KMS-11 (cell line): ENCODE results near the gene AMHR2.
"Not testable (repeated sequence)": the region's sequence is repeated elsewhere in the genome, so short reads cannot be mapped to it uniquely, and the experiment has no call there.

ENCODE experiments used
- H2AFZ ChIP-seq: fragments of 200-600 bp; sonication (generic); 2 replicates; pipeline ENCODE4 v1.6.1; 2016; ENCODE audit warnings: antibody characterized with exemption, mixed run types, low read depth
- H3K27ac ChIP-seq: fragments of 200-600 bp; sonication (generic); 2 replicates; pipeline ENCODE4 v1.6.1; 2016; ENCODE audit warnings: mild to moderate bottlenecking, mixed run types
- H3K27me3 ChIP-seq: fragments of 200-600 bp; sonication (generic); 2 replicates; pipeline ENCODE4 v1.6.1; 2017; ENCODE audit warnings: mild to moderate bottlenecking, low read depth, mixed run types, moderate library complexity; ENCODE audit not compliant: insufficient read depth
- H3K36me3 ChIP-seq: fragments of 200-600 bp; sonication (generic); 2 replicates; pipeline ENCODE4 v1.6.1; 2017; ENCODE audit warnings: mild to moderate bottlenecking, mixed run types; ENCODE audit not compliant: insufficient read depth
- H3K4me1 ChIP-seq: fragments of 200-600 bp; sonication (generic); 2 replicates; pipeline ENCODE4 v1.6.1; 2016; ENCODE audit warnings: mild to moderate bottlenecking, low read depth, mixed run types; ENCODE audit not compliant: poor library complexity, severe bottlenecking
- H3K4me2 ChIP-seq: fragments of 200-600 bp; sonication (generic); 2 replicates; pipeline ENCODE4 v1.7.0; 2016; ENCODE audit warnings: mild to moderate bottlenecking, mixed run types
- H3K4me3 ChIP-seq: fragments of 200-600 bp; sonication (generic); IDR thresholded peaks from 2 replicates; pipeline ENCODE4 v1.6.1; 2017; ENCODE audit warnings: low read depth, low read length, mixed read lengths; ENCODE audit not compliant: insufficient read depth
- H3K79me2 ChIP-seq: fragments of 200-600 bp; sonication (generic); 2 replicates; pipeline ENCODE4 v1.6.1; 2016; ENCODE audit warnings: low read depth, mixed run types; ENCODE audit not compliant: insufficient read depth
- H3K9ac ChIP-seq: fragments of 200-600 bp; sonication (generic); 2 replicates; pipeline ENCODE4 v1.6.1; 2016; ENCODE audit warnings: mild to moderate bottlenecking, mixed run types
- H4K20me1 ChIP-seq: fragments of 200-600 bp; sonication (generic); 2 replicates; pipeline ENCODE4 v1.6.1; 2016; ENCODE audit warnings: mild to moderate bottlenecking, mixed run types; ENCODE audit not compliant: insufficient read depth
- TF ChIP-seq, protein P1 (sequence below): fragments of 200-600 bp; sonication (generic); conservative IDR thresholded peaks from 2 replicates; pipeline ENCODE4 v1.6.1; 2017; ENCODE audit warnings: low read depth, mild to moderate bottlenecking, antibody characterized with exemption, low read length, moderate library complexity, mixed read lengths

Gene AMHR2

DNA sequence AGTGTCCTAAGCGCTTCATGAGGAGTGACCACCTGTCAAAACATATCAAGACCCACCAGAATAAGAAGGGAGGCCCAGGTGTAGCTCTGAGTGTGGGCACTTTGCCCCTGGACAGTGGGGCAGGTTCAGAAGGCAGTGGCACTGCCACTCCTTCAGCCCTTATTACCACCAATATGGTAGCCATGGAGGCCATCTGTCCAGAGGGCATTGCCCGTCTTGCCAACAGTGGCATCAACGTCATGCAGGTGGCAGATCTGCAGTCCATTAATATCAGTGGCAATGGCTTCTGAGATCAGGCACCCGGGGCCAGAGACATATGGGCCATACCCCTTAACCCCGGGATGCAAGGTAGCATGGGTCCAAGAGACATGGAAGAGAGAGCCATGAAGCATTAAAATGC, 12.7 kb upstream of the AMHR2 start:
- Histone ChIP-seq H3K4me1 (peaks cover 27% of the 10 kb centered on the region), H3K4me3 (no peak overlapping the region), H3K9ac (no peak overlapping the region), H3K36me3 (peaks cover 13% of the 10 kb centered on the region; the same call in 1 of the 2 replicates), H3K27ac (no peak overlapping the region), H3K79me2 (no peaks in the 10 kb centered on the region), H3K4me2 (no peak overlapping the region), H3K27me3 (no peaks in the 10 kb centered on the region), H2AFZ (no peak overlapping the region), H4K20me1 (no peaks in the 10 kb centered on the region)
- TF ChIP-seq, protein P1, sequence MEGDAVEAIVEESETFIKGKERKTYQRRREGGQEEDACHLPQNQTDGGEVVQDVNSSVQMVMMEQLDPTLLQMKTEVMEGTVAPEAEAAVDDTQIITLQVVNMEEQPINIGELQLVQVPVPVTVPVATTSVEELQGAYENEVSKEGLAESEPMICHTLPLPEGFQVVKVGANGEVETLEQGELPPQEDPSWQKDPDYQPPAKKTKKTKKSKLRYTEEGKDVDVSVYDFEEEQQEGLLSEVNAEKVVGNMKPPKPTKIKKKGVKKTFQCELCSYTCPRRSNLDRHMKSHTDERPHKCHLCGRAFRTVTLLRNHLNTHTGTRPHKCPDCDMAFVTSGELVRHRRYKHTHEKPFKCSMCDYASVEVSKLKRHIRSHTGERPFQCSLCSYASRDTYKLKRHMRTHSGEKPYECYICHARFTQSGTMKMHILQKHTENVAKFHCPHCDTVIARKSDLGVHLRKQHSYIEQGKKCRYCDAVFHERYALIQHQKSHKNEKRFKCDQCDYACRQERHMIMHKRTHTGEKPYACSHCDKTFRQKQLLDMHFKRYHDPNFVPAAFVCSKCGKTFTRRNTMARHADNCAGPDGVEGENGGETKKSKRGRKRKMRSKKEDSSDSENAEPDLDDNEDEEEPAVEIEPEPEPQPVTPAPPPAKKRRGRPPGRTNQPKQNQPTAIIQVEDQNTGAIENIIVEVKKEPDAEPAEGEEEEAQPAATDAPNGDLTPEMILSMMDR: no peak

DNA sequence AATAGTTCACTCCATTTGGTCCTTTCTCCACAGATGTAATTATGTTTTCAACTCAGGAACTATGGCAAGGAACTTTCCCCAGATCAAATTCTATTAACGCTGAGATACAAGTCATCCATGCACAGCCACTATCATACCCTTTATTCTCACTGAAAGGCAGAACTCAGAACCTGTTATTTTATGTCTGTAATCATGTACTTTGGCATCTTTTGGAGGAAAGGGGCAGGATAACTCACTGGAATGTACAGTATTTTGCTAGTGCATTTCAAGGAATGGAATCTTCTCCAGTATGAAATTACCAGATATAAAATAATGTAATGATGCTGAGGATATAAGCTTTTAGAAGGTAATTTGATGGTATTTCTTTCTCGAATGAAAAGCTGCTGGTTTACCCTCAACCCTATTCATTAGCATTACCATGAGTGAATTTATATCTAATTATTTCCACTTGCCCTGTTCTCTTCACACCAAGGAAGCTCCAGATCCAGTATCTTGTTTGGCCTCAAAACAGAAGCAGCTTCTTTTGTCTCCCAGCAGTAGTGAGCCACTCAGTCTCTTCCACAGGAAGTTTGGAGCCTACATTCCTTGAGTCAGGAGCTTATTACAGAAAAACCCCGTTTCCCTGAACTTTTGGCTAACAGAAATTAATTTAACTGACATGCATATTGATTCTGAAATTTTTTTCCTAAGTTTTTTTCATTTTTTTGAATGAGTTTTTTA, 10.0 kb upstream of the AMHR2 start:
- H3K79me2 ChIP-seq: no peaks in the 10 kb centered on the region
- peaks cover 27% of the 10 kb centered on the region for H3K4me1 ChIP-seq
- H3K27ac ChIP-seq: no peak overlapping the region
- TF ChIP-seq, protein P1: no peak
- H3K4me2 ChIP-seq: peak overlapping the region; percentile 53
- H3K27me3 ChIP-seq: no peaks in the 10 kb centered on the region
- no peak overlapping the region for H2AFZ ChIP-seq
- no peaks in the 10 kb centered on the region for H4K20me1 ChIP-seq
- no peak overlapping the region for H3K4me3 ChIP-seq
- no peak overlapping the region for H3K9ac ChIP-seq
- H3K36me3 ChIP-seq: peaks cover 13% of the 10 kb centered on the region; the same call in 1 of the 2 replicates

DNA sequence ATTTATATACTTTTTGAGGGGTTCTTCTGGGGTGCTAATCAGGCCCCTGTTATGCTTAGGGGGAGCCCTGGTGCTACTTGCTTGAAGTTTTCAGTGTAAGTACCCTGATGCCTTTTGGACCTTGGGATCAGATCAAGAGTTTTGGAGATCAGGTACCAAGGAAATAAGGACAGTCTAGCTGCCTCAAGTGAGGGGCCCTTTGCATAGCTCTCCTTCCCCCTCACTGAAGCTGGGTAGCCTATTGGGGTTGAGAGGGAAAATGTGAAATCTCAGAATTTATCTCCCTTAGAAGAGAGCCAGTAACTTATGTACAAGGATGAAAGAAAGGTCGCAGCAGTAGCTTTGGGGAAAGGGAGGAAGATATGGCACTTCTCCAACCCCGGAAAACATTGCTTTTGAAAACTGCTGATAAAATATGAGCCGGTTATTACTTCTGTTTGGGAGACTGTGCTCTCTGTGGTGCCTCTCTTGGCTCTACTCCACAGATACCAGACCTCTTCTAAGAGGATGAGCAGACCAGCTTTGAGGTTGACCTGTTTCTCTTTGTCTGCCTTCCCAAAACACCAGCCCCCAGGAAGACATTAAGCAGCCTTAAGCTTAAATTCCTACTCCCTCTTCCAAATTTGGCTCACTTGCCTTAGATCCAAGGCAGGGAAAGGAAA, 8.8 kb upstream of the AMHR2 start:
- H3K4me3 ChIP-seq: no peak overlapping the region
- no peak overlapping the region for H3K27ac ChIP-seq
- TF ChIP-seq, protein P1: no peak
- H3K4me2 ChIP-seq: no peak overlapping the region
- no peak overlapping the region for H2AFZ ChIP-seq
- no peaks in the 10 kb centered on the region for H3K27me3 ChIP-seq
- no peak overlapping the region for H3K9ac ChIP-seq
- peaks cover 27% of the 10 kb centered on the region for H3K4me1 ChIP-seq
- peaks cover 6% of the 10 kb centered on the region; the same call in 1 of the 2 replicates for H3K36me3 ChIP-seq
- no peaks in the 10 kb centered on the region for H3K79me2 ChIP-seq
- H4K20me1 ChIP-seq: no peaks in the 10 kb centered on the region

DNA sequence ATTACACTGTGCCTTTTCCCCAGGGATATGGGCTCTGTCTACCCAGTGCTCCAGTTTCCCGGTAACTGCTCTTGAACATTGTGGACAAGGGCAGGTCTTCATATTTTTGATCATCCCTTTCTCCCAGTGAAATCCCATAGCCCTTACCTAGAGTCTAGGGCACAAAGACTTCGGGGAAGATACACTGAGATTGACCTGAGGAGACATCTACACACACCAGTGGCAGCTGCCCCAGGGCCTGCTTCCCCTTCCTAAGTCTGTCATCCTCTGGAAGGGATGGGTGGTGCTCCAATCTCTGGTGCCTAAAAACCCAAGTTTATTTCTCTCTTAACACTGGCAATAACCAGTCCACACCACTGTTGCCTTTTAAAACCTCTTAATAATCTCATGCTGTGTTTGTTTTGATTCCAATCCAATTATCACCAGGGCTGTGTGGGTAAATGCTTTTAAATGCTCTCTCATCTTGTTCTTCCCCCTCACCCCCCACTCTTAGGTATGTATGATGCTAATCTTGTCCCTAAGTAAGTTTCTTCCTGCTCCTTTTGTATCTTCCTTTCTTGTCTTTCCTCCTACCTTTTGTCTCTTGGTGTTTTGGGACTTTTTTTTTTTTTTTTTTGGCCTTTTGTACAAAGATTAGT, 7.8 kb upstream of the AMHR2 start:
- not testable (repeated sequence) for H3K4me2 ChIP-seq, H3K27me3 ChIP-seq, H3K27ac ChIP-seq, H3K79me2 ChIP-seq, H4K20me1 ChIP-seq, H3K9ac ChIP-seq, H2AFZ ChIP-seq, H3K36me3 ChIP-seq, H3K4me3 ChIP-seq
- H3K4me1 ChIP-seq: peaks cover 27% of the 10 kb centered on the region

DNA sequence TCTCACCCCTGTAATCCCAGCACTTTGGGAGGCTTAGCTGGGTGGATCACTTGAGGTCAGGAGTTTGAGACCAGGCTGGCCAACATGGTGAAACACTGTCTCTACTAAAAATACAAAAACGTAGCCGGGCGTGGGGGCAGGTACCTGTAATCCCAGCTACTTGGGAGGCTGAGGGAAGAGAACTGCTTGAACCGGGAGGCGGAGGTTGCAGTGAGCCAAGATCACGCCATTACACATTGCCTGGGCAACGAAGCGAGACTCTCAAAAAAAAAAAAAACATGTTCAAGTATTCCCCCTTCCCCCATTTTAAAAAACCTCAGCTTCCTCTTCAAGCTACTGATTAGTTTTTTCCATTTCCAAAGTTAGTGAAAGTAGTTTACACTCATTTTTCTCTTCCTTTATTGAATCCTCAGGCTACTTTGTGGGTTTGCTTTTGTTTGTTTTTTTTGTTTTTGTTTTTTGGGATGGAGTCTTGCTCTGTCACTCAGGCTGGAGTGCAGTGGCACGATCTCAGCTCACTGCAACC, 6.3 kb upstream of the AMHR2 start:
- H3K4me2 ChIP-seq, H3K27ac ChIP-seq, H4K20me1 ChIP-seq, H3K4me3 ChIP-seq, H3K36me3 ChIP-seq, H2AFZ ChIP-seq, H3K79me2 ChIP-seq, H3K27me3 ChIP-seq, H3K9ac ChIP-seq: not testable (repeated sequence)
- peaks cover 30% of the 10 kb centered on the region for H3K4me1 ChIP-seq
